AG04450 (cell line): ENCODE data around the gene CNKSR3. TPM values are rescaled to one million over a fixed set of nuclear protein-coding genes. Genes with fewer than 3 reads are reported as not detected.
"Not testable (repeated sequence)": the region's sequence is repeated elsewhere in the genome, so short reads cannot be mapped to it uniquely, and the experiment has no call there.

Source experiments
- CTCF ChIA-PET: fragments of 300-600, 350-600 bp; formaldehyde crosslinking; extraction: SDS; loops from one replicate; lab custom pipeline; 2022; ENCODE audit warnings: antibody characterized with exemption, inconsistent platforms; lab: Charles Lee
- POLR2A ChIA-PET: fragments of 350-600 bp; formaldehyde crosslinking; extraction: SDS; loops from one replicate; lab custom pipeline; 2021; ENCODE audit warnings: antibody characterized with exemption, inconsistent platforms; lab: Yijun Ruan, JAX
- DNase-seq: peaks from one replicate; pipeline ENCODE4 v3.0.0-alpha.2; 2011; ENCODE audit warnings: low read depth, low spot score
- H3K27ac ChIP-seq: one replicate; pipeline ENCODE4 v1.5.1; 2012; ENCODE audit warnings: low read depth, low read length, control low read depth
- H3K27me3 ChIP-seq: one replicate; pipeline ENCODE4 v1.6.0; 2012; ENCODE audit warnings: low read length; ENCODE audit not compliant: control insufficient read depth, insufficient read depth
- H3K4me3 ChIP-seq: 2 replicates; pipeline ENCODE4 v1.5.1; 2011; ENCODE audit warnings: mild to moderate bottlenecking, low read depth, low read length, control low read depth
- H3K9me3 ChIP-seq: 2 replicates; pipeline ENCODE4 v1.5.1; 2012; ENCODE audit warnings: low read length; ENCODE audit not compliant: control insufficient read depth, insufficient read depth
- CTCF ChIP-seq: IDR thresholded peaks from 2 replicates; pipeline ENCODE4 v1.5.1; 2011; ENCODE audit warnings: low read depth, low read length, control low read depth, inconsistent platforms
- polyA plus RNA-seq: library from polyadenylated mRNA; depleted of rRNA; stranded (reverse); fragments of >200 nt; gene quantifications from 2 replicates; pipeline ENCODE4 v1.2.3, GENCODE V29; 2011

Gene CNKSR3
- polyA plus RNA-seq, 1 experiment: 8.6 TPM

GRCh38 chr6:154542747-154543146 is 32.3 kb upstream of the CNKSR3 start:
- TF ChIP-seq CTCF: no peak
- no peak overlapping the region for H3K4me3 ChIP-seq
- DNase-seq: no peak
- H3K9me3 ChIP-seq: no peaks in the 10 kb centered on the region
- no peaks in the 10 kb centered on the region for H3K27me3 ChIP-seq
- ChIA-PET POLR2A (no interaction called here), CTCF (interaction anchor here (0.6 kb wide), 1 partner anchor 47 kb away, joined by 3 read pairs; no protein-coding TSS in a partner anchor)
- no peak overlapping the region for H3K27ac ChIP-seq

DNA sequence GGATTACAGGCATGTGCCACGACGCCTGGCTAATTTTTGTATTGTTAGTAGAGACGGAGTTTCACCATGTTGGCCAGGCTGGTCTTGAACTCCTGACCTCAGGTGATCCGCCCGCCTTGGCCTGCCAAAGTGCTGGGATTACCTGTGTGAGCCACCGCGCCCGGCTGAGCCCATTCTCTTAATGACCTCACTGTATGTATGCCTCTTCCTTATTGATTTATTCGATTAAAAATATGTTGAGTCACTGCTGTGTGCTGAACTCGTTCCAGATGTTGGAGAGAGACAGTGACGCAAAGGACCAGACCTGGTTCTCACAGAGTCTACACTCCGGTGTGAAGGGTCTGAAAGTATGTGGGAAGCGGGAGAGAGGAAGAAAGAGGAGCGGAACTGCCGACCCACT is 31.4 kb upstream of the CNKSR3 start:
- DNase-seq, H3K27ac ChIP-seq, CTCF ChIA-PET, H3K9me3 ChIP-seq, H3K27me3 ChIP-seq, POLR2A ChIA-PET, H3K4me3 ChIP-seq: not testable (repeated sequence)

GRCh38 chr6:154539593-154540269 is 29.2 kb upstream of the CNKSR3 start:
- ChIA-PET CTCF (interaction anchor here (1.0 kb wide), 1 partner anchor 136 kb away, joined by 3 read pairs; no protein-coding TSS in a partner anchor), POLR2A (no interaction called here)
- peaks cover 5% of the 10 kb centered on the region for H3K27me3 ChIP-seq
- no peaks in the 10 kb centered on the region for H3K9me3 ChIP-seq
- no peak overlapping the region for H3K4me3 ChIP-seq
- no peak for DNase-seq
- H3K27ac ChIP-seq: no peak overlapping the region
- TF ChIP-seq CTCF: no peak

DNA sequence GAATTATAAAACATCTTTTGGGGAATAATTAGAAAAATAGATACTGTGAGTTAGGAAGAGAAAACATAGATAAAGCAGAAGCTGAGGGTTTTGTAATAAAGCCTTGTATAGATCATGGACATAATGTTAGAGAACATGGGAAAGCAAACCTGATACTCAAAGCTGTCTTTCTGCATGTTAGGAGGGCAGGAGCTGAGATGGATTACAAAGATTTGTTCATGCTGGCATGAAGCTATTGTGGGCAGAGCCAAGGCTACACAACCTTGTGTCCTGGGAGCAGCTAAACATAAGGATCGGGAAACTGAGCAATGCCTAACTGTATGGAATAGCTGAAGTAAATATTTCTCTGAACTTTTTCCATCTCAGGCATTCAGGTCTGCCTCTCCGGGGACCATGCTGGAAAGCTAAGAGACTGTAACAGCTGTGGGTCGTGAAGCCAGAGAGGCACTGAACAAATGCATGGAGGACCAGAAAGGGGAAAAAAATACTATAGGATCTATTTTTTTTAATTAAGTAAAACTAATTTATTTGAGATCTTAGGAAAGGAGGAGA is 28.2 kb upstream of the CNKSR3 start:
- no peak for TF ChIP-seq CTCF
- H3K4me3 ChIP-seq: no peak overlapping the region
- DNase-seq: no peak
- no peaks in the 10 kb centered on the region for H3K9me3 ChIP-seq
- H3K27me3 ChIP-seq: peaks cover 5% of the 10 kb centered on the region
- ChIA-PET POLR2A (no interaction called here), CTCF (no interaction called here)
- H3K27ac ChIP-seq: no peak overlapping the region

DNA sequence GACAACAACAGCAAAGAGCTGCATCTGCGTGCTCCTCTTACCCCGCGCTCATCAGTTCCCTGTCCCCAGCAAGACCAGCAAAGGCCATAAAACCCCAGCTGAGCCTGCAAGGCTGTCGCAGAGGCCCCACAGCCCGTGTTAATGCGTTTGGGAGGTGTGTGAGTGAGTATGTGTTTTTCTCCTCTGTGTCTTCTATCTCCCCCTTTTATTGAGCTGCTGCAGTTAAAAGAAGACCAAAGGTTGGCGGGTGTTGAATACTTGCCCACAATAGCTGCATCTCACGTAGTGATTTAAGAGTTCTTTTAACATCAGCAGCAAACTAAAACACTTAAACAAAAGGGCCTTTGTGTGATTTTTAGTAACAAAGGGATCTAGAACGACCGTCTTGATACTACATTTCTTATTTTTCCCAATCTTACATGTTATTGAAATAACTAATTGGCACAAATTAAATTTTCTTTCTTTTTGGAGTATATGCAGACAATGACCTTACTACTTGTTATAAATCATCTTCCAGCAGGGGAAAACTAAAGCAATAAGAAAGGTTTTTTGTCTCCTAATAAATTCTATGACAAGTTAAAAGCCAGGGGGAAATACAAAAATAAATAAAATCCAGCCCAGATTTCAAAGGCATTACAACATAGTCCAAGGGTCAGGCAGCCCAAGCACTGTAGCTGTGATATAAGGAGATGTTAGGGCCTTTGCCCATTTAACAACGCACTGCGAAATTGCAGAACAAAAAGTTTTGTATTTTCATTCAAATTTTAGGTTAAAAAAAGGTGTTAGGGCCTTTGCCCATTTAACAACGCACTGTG is 27.2 kb upstream of the CNKSR3 start:
- H3K4me3 ChIP-seq: no peak overlapping the region
- CTCF ChIA-PET: no interaction called here
- H3K9me3 ChIP-seq: no peaks in the 10 kb centered on the region
- POLR2A ChIA-PET: no interaction called here
- H3K27me3 ChIP-seq: peaks cover 5% of the 10 kb centered on the region
- no peak overlapping the region for H3K27ac ChIP-seq
- DNase-seq: no peak
- TF ChIP-seq CTCF: no peak
